DND-41 (cell line): ENCODE measurements around the gene RPIA.

Experiments used
- EZH2 ChIP-seq: IDR thresholded peaks from 3 replicates; pipeline ENCODE4 v1.6.1; 2012; ENCODE audit warnings: borderline replicate concordance, low read depth, mild to moderate bottlenecking, moderate library complexity, low read length, inconsistent platforms; ENCODE audit not compliant: severe bottlenecking
- TF ChIP-seq, protein P1 (sequence below): IDR thresholded peaks from 2 replicates; pipeline ENCODE4 v1.5.1; 2012; ENCODE audit warnings: borderline replicate concordance, low read length, moderate library complexity, mild to moderate bottlenecking; ENCODE audit not compliant: poor library complexity, severe bottlenecking; ENCODE audit errors: extremely low read depth

DNA sequence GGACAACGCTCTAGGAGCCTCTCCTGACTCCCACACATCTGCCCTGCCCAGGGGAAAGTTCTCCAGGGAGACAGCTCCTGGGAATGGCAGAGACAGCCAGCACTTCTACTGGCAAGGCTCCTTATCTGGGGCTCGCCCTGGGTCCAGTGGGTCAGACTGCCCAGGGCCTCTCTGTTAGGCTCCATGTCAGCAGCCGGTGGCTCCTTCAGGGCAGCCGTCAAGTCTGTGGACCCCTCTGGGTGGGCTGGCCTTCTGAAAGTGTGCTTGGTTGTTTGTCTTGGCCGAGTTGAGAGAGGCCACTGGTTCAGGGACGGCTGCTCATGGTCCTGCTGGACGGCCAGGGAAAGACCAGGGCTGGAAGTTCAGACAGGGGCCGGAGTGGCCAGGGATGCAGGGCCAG lies 65.6 kb downstream of the RPIA start:
- TF ChIP-seq, protein P1, sequence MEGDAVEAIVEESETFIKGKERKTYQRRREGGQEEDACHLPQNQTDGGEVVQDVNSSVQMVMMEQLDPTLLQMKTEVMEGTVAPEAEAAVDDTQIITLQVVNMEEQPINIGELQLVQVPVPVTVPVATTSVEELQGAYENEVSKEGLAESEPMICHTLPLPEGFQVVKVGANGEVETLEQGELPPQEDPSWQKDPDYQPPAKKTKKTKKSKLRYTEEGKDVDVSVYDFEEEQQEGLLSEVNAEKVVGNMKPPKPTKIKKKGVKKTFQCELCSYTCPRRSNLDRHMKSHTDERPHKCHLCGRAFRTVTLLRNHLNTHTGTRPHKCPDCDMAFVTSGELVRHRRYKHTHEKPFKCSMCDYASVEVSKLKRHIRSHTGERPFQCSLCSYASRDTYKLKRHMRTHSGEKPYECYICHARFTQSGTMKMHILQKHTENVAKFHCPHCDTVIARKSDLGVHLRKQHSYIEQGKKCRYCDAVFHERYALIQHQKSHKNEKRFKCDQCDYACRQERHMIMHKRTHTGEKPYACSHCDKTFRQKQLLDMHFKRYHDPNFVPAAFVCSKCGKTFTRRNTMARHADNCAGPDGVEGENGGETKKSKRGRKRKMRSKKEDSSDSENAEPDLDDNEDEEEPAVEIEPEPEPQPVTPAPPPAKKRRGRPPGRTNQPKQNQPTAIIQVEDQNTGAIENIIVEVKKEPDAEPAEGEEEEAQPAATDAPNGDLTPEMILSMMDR, result no peak
- TF ChIP-seq EZH2, result no peak
